HG03139 (cell line): ENCODE data around the gene DSPP.
"Not testable (repeated sequence)": the region's sequence is repeated elsewhere in the genome, so short reads cannot be mapped to it uniquely, and the experiment has no call there.

Source experiments
- ATAC-seq: cut with Tn5 transposase; IDR thresholded peaks from one replicate; pipeline ENCODE4 v1.9.1; 2021; ENCODE audit not compliant: unreplicated experiment

Gene DSPP

DNA sequence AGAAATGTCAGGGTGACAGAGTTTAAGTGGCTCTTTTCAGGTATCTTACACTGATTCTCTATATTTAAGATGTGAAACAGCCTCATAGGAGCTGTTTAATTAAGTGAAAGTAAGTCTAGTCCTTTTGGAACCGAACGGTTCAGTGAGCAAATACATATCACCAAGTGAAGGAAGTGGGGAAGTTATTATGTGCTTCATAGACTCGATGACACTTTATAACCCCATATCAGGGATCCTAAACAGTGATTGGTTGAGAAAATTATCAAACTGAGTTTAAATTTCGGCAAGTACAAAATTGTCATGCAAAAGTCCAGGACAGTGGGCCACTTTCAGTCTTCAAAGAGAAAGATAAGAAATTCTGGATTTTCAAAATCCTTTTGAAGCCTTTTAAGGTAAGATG, at the start of gene DSPP:
TSS of gene DSPP (plus strand) at position 301 of the 400 bp plus-strand sequence. CDS start 2,380 bp downstream, outside the sequence.
- ATAC-seq = no peak

- peak; percentile 99 for ATAC-seq
These were observed 49.1 kb upstream of the DSPP start for GRCh38 chr4:87559090-87559837.

DNA sequence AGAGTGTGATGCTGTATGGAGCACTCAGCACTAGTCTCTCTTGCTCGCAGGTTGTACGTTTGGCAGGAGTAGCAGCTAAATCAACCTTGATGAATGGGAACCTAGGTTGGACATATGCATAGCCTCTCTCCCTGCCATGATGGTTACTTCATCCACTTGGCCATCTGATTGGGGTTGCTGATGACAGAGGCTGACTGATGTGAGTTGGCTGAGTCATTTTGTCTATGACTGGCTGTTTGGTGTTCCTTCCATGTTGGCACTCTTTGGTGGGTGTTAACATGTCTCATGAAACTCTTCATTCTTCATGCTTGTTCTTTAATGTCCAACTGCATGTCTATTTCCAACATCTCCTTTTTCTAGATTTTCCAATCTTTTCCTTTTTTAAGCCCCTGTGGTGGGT, 47.5 kb upstream of the DSPP start:
- no peak for ATAC-seq

GRCh38 chr4:87565746-87566145, 42.6 kb upstream of the DSPP start:
- no peak for ATAC-seq

- ATAC-seq = no peak
These were observed 42.1 kb upstream of the DSPP start for GRCh38 chr4:87566276-87566675.

- no peak for ATAC-seq
These were observed 41.1 kb upstream of the DSPP start for GRCh38 chr4:87567191-87567590.

DNA sequence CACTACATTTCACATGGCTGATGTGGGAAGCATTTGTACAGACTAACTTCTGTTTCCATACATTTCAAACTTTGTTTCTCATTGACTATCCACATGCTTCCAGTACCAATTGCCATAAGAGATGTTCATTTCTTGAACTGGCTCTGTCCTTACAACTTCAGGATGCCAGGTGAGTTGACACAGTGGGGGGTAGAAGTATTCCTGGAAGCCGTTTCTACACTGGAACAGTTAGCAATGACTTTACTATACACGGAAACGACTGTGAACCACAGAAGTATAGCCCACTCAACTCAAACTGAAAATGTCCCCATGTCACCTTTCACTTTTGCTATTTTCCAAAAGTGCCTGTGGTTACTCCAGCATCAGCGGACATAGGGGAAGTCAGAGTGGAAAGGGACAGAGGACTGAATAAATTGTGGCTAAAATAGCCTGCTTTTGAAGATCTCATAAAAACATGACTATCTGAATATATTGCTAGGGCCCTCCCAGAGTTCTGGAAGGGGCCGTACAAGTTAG, 38.0 kb upstream of the DSPP start:
- no peak for ATAC-seq

GRCh38 chr4:87574376-87574775, 34.0 kb upstream of the DSPP start:
- ATAC-seq = not testable (repeated sequence)

DNA sequence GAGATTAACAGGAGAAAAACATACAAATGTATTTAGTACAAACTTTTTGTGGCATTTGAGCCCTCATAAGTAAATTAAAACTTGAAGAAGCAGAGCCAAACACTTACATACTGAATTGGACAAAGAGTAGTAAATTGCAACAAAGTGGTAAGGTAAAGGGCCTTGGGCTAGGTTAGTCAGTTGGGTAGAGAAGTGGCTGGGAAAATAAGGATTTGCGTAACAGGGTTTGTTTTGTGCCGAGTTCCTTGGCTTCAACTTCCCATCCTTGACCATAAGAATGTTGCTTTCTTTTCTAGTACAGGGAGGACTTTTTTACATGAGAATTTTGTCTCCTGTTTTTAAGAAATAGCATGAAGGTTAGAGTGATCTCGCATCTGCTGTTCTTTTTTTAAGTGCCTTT, 33.3 kb upstream of the DSPP start:
- ATAC-seq = no peak

DNA sequence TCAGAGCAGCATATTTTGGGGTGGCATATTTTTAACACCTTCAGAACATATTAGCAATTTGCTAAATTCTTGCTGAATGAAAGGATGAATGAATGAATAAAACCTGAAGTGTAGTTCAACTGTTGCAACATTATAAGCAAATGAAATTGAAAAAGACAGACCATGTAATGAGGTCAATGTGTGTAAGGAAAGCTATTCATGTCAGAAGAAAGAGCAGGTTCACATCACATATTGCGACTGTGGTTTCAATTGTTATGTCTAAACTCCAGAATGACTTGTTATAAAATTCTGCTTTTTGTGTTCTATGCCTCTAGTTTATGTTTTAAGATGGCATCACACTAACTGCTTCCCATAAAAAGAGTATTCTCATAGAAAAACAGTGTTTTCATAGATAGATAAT, 32.9 kb upstream of the DSPP start:
- no peak for ATAC-seq

GRCh38 chr4:87575983-87576382, 32.3 kb upstream of the DSPP start:
- no peak for ATAC-seq

- ATAC-seq = no peak
These were observed 28.9 kb upstream of the DSPP start for GRCh38 chr4:87579478-87579877.

DNA sequence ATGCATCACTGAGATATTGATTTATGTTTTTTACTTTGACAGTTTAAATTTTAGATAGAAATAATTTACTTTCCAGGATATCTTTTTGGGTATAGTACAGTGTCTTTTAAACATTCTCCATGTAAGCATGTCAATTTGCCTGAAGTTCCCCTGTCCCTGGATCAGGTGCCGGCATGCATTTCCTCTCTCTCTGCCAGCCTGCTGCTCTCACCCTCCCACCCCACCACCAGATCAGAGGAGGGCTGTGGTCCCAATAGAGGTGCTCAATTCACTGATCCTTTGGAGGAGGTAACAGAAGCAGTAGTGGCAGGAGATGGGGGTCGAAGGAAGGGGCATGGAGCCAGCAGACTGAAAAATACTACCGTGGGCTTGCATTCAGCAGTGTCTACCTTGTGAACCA, 28.3 kb upstream of the DSPP start:
- ATAC-seq = no peak

DNA sequence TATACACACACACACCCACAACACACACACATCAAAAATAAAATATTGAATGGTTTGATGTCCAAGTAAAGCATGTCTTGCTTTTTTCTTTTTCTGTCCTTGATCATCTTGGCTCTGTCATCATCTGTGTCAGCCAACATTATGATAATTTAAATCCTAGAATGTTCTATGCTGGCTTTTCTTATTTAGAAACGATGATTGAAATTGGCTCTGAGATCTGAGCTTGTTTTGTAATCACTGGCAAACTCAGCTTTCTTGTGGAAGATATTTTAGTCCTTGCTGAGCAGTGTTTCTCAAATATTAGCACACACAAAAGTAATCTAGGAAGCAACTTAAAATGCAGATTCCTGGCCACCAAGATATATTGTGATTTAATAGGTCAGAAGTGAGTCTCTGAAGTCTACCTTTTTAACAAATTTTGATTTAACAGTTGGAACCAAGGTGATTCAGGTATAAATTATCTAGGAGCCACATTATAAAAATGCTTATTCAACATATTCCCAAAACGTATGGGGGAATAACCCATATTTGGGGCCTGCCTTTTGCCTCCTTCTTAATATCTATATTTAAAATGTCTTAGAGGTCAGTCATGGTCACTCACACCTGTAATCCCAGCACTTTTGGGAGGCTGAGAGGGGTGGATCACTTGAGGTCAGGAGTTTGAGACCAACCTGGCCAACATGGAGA, 24.0 kb upstream of the DSPP start:
- ATAC-seq = no peak

GRCh38 chr4:87589531-87589930, 18.8 kb upstream of the DSPP start:
- ATAC-seq = no peak

DNA sequence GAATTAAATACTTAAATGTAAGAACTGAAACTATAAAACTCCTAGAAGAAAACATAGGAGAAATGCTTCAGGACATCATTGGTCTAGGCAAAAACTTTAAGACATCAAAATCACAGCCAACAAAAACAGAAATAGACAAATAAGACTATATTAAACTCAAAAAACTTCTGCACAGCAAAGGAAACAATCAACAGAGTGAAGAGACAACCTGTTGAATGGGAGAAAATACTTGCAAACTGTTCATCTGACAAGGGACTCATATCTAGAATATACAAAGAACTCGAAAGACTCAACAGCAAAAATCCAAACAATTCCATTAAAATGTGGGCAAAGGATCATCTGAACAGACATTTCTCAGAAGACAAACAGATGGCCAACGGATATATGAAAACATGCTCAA, 16.2 kb upstream of the DSPP start:
- ATAC-seq = no peak

DNA sequence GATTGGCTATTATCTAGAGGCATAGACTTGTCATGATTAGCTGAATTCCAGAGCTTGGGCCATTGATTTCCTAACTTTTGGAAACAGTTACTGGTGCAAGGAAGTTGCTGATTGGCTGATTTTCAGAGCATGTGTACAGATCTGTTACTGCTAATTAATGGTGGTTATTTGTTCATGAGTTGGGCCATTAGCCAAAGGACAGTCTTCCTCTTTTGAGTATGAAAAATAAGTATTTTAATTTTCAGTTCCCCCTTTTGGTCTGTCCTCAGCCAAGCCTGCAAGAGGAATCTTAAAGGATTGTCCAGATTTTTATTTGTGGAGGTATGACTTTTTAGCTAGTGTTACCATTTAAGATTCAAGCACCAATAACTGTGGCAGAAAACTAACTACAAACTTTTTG, 7.0 kb upstream of the DSPP start:
- no peak for ATAC-seq

- ATAC-seq = no peak
These were observed 6.1 kb downstream of the DSPP start for GRCh38 chr4:87614292-87614890.

DNA sequence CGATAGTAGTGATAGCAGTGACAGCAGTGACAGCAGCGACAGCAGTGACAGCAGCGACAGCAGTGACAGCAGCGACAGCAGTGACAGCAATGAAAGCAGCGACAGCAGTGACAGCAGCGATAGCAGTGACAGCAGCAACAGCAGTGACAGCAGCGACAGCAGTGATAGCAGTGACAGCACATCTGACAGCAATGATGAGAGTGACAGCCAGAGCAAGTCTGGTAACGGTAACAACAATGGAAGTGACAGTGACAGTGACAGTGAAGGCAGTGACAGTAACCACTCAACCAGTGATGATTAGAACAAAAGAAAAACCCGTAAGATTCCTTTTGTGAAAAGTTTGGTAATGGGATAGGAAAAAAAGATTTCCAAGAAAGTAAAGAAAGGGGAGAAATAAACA, 7.9 kb downstream of the DSPP start:
- no peak for ATAC-seq

DNA sequence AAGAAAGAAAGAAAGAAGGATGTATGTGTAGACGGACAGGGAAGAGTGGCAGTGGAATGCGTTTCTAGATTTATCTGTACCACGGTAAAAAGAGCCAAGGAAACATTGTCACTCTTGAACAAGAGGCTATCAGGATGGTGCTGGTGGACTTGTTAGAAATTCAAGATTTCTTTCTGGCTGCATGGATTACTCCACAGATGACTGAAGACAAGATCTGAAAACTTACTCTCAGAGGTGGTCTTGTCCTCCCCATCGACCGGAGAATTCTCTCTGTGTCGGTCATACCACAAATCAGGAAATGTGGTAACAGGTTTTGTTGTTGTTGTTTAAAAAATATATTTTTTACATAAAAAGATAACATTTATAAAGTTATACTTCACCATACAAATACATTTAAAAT, 11.8 kb downstream of the DSPP start:
- ATAC-seq = no peak

- no peak for ATAC-seq
These were observed 12.2 kb downstream of the DSPP start for GRCh38 chr4:87620491-87620890.

DNA sequence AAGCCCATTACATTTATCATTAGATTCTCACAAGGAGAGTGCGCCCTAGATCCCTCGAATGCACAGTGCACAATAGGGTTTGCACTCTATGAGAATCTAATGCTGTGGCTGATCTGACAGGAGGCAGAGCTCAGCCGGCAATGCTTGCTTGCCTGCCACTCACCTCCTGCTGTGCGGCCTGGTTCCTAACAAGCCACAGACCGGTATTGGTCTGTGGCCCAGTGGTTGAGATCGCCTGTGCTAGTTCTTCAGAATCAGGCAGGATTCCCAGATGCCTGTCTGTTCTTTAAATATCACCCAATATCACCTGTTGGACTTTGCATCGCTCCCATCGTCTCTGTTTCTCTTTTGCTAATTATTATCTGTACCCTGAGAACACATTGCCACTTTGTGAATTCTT, 14.0 kb downstream of the DSPP start:
- no peak for ATAC-seq
